ENCODE results near the gene LARP1.

LARP1 gene

GRCh38 chr5:154862766-154863165 is 107.6 kb downstream of the LARP1 start:
- DNase-seq (ENCODE audit: low read depth in 2 of 2): peak in 1 of 2 donors; percentile 15
- H3K4me3 ChIP-seq (replicated peaks in 1 of 2; ENCODE audit: low read depth in 2 of 2, low read length in 2 of 2): no peak overlapping the region
- no peak for TF ChIP-seq CTCF (IDR thresholded peaks at IDR 0.05; ENCODE audit: low read depth, low read length)

- H3K4me3 ChIP-seq (replicated peaks in 1 of 2; ENCODE audit: low read depth in 2 of 2, low read length in 2 of 2): no peak overlapping the region
- DNase-seq (ENCODE audit: low read depth in 2 of 2): no peak
- TF ChIP-seq CTCF (IDR thresholded peaks at IDR 0.05; ENCODE audit: low read depth, low read length): no peak
Measured at GRCh38 chr5:154863291-154864080, 108.3 kb downstream of the LARP1 start.

- peak; percentile 19 to 22 for DNase-seq (ENCODE audit: low read depth in 2 of 2)
- H3K4me3 ChIP-seq (replicated peaks in 1 of 2; ENCODE audit: low read depth in 2 of 2, low read length in 2 of 2): no peak overlapping the region
- no peak for TF ChIP-seq CTCF (IDR thresholded peaks at IDR 0.05; ENCODE audit: low read depth, low read length)
Measured at GRCh38 chr5:154865466-154866184, 110.4 kb downstream of the LARP1 start.

- no peak for TF ChIP-seq CTCF (IDR thresholded peaks at IDR 0.05; ENCODE audit: low read depth, low read length)
- H3K4me3 ChIP-seq (replicated peaks in 1 of 2; ENCODE audit: low read depth in 2 of 2, low read length in 2 of 2): no peak overlapping the region
- DNase-seq (ENCODE audit: low read depth in 2 of 2): no peak
Measured at GRCh38 chr5:154866841-154867240, 111.7 kb downstream of the LARP1 start.
